ES-I3 (cell line): ENCODE data around the gene ATF1.

Experiments
- H3K36me3 ChIP-seq: 2 replicates; pipeline ENCODE4 v1.6.1; 2013; ENCODE audit warnings: mild to moderate bottlenecking, low read length, control low read depth, moderate library complexity; ENCODE audit not compliant: insufficient read depth
- H3K4me1 ChIP-seq: 2 replicates; pipeline ENCODE4 v1.6.1; 2013; ENCODE audit warnings: mild to moderate bottlenecking, control low read depth, low read length; ENCODE audit not compliant: insufficient read depth
- H3K9ac ChIP-seq: 2 replicates; pipeline ENCODE4 v1.6.1; 2013; ENCODE audit warnings: low read depth, mild to moderate bottlenecking, low read length, moderate library complexity
- H3K9me3 ChIP-seq: 2 replicates; pipeline ENCODE4 v1.6.1; 2013; ENCODE audit warnings: mild to moderate bottlenecking, low read length, moderate library complexity; ENCODE audit not compliant: control insufficient read depth, insufficient read depth

Gene ATF1

DNA sequence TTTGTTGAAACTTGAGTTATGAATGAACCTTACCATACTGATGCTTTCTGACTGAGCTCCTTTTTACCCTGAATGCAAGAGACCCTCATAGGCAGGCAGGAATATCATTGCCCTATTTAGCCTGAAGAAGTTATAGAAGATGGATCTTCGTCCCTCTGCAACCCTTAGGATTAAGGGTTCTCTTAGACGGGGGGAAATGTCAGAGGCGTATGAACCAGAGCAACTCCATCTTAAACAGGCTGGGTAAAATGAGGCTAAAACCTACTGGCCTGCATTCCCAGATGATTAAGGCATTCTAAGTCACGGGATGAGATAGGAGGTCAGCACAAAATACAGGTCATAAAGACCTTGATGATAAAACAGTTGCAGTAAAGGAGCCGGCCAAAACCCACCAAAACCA lies 7.5 kb downstream of the ATF1 start:
- H3K4me1 ChIP-seq: no peaks in the 10 kb centered on the region
- no peaks in the 10 kb centered on the region for H3K36me3 ChIP-seq
- no peak overlapping the region for H3K9ac ChIP-seq
- H3K9me3 ChIP-seq: no peaks in the 10 kb centered on the region; the same call in 1 of the 2 replicates

- no peaks in the 10 kb centered on the region; the same call in 1 of the 2 replicates for H3K9me3 ChIP-seq
- no peak overlapping the region for H3K9ac ChIP-seq
- no peaks in the 10 kb centered on the region for H3K4me1 ChIP-seq
- no peaks in the 10 kb centered on the region for H3K36me3 ChIP-seq
Measured at GRCh38 chr12:50772470-50772869, 8.6 kb downstream of the ATF1 start.

DNA sequence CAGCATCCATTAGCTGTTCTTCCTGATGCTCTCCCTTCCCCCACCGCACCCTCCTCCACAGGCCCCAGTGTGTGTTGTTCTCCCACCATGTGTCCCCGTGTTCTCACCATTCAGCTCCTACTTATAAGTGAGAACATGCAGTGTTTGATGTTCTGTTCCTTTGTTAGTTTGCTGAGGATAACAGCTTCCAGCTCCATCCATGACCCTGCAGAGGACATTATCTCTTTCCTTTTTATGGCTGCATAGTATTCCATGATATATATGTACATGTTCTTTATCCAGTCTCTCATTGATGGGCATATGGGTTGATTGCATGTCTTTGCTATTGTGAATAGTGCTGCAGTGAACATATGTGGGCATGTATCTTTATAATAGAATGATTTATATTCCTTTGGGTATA lies 9.0 kb downstream of the ATF1 start:
- Histone ChIP-seq H3K4me1 (no peaks in the 10 kb centered on the region), H3K36me3 (no peaks in the 10 kb centered on the region), H3K9me3 (no peaks in the 10 kb centered on the region; the same call in 1 of the 2 replicates), H3K9ac (no peak overlapping the region)

GRCh38 chr12:50775251-50775650 lies 11.3 kb downstream of the ATF1 start:
- H3K36me3 ChIP-seq: no peaks in the 10 kb centered on the region
- no peaks in the 10 kb centered on the region for H3K9me3 ChIP-seq
- H3K9ac ChIP-seq: no peak overlapping the region
- no peaks in the 10 kb centered on the region for H3K4me1 ChIP-seq

DNA sequence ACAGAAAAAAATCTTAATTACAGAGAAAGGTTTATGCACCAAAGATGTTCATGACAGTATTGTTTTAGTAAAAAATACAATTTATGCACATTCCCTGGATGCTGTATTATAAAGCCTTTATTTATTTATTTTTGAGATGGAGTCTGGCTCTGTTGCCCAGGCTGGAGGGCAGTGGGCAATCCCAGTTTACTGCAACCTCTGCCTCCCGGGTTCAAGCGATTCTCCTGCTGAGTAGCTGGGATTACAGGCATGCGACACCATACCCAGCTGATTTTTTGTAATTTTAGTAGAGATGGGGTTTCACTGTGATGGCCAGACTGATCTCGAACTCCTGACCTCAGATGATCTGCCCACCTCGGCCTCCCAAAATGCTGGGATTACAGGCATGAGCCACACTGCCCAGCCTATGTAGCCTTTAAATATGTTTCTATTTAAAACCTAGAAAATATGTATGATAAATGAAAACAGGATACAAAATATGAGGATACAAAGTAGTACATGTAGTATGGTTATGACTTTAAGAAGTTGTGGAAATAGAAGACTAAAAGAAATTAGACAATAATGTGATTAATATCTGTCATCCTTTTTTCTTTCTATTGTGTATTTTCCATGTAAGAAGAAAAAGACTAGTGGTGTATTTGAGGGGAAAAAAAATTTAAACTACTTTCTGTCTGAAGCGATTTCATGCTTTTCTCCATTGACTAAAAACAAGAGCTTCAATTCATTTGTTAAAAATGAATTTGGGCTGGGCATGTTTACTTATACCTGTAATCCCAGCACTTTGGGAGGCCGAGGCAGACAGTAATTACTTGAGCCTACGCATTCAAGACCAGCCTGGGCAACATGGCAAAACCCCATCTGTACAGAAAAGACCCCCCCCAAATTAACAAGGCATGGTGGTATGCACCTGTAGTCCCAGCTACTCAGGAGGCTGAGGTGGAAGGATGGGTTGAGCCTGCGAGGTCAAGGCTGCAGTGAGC lies 13.1 kb downstream of the ATF1 start:
- no peaks in the 10 kb centered on the region for H3K4me1 ChIP-seq
- H3K9me3 ChIP-seq: no peaks in the 10 kb centered on the region
- H3K9ac ChIP-seq: no peak overlapping the region
- H3K36me3 ChIP-seq: no peaks in the 10 kb centered on the region; the same call in 1 of the 2 replicates

DNA sequence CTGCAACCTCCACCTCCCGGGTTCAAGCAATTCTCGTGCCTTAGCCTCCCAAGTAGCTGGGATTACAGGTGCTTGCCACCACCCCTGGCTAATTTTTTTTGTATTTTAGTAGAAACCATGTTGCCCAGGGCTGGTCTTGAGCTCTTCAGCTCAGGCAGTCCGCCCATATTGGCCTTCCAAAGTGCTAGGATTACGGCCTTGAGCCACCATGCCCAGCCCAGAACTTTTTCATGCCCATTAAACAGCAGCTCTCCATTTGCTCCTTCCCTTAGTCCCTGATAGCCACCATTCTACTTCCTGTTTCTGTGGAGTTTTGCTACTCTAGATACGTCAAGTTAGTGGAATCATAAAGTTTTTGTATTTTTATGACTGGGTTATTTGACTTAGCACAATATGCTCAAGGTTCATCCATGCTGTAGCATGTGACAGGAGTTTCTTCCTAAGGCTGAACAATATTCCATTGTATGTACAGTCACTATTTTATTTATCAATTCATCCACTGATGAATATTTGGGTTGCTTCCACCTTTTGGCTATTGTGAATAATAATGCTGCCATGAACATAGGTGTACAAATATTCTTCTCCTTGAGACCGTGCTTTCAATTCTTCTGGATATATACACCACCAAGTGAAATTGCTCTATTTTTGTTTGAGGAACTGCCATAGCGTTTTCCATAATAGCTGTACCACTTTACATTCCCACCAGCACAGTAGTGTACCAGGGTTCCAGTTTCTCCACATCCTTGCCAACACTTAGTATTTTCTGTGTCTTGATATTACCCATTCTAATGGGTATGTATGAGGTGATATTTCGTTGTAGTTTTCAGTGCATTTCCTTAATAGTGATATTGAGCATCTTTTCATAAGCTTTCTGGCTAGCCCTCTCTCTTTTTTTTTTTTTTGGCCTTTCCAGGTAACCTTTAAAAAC lies 15.0 kb downstream of the ATF1 start:
- Histone ChIP-seq H3K36me3 (no peaks in the 10 kb centered on the region; the same call in 1 of the 2 replicates), H3K9ac (no peak overlapping the region), H3K9me3 (no peaks in the 10 kb centered on the region), H3K4me1 (no peaks in the 10 kb centered on the region)

- no peak overlapping the region for H3K9ac ChIP-seq
- no peaks in the 10 kb centered on the region for H3K4me1 ChIP-seq
- H3K9me3 ChIP-seq: no peaks in the 10 kb centered on the region
- no peaks in the 10 kb centered on the region; the same call in 1 of the 2 replicates for H3K36me3 ChIP-seq
Measured at GRCh38 chr12:50780013-50780412, 16.1 kb downstream of the ATF1 start.

DNA sequence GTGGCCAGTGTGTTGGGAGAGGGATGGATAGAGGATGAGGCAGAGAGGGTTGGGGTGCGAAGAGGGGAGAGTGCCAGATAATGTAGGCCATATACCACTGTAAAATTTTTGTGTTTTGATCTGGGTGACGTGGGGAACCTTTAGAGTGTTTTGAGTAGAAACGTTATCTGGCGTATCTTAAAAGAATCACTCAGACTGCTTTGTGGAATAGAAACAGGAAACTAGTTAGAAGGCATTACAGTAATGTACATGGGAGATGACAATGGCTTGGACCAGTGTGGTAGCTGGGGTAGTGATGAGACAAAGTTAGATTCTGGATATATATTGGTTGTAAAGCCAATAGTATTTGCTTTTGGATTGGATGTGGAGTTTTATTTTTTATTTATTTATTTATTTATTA lies 20.6 kb downstream of the ATF1 start:
- H3K36me3 ChIP-seq: no peaks in the 10 kb centered on the region; the same call in 1 of the 2 replicates
- peaks cover 4% of the 10 kb centered on the region; the same call in 1 of the 2 replicates for H3K9me3 ChIP-seq
- H3K4me1 ChIP-seq: peaks cover 5% of the 10 kb centered on the region; the same call in 1 of the 2 replicates
- H3K9ac ChIP-seq: no peak overlapping the region

DNA sequence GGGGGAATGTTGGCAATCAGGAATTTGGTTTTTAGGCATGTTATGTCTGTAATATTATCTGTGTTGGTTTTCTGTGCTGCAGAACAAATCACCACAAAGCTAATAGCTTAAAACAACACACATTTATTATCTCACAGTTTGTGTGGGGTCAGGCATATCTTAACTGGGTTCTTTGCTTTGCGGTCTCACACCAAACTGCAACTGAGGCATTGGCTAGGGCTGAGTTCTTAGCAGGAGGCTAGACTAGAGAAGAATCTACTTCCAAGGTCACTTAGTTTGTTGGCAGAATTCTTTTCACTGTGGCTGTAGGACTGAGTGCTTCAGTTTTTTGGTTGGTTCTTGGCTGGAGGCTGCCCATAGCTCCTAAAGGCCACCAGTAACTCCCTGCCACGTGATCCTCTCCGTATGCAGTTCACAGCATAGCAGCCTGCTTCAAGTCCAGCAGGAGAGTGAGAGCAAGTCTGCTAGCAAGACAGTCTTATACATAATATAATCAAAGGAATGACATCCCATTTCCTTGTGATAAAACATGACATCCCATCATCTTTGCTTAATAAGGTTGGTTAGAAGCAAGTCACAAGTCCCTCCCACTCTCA lies 21.6 kb downstream of the ATF1 start:
- H3K9me3 ChIP-seq: peaks cover 4% of the 10 kb centered on the region; the same call in 1 of the 2 replicates
- H3K4me1 ChIP-seq: peaks cover 5% of the 10 kb centered on the region; the same call in 1 of the 2 replicates
- no peaks in the 10 kb centered on the region; the same call in 1 of the 2 replicates for H3K36me3 ChIP-seq
- H3K9ac ChIP-seq: no peak overlapping the region

DNA sequence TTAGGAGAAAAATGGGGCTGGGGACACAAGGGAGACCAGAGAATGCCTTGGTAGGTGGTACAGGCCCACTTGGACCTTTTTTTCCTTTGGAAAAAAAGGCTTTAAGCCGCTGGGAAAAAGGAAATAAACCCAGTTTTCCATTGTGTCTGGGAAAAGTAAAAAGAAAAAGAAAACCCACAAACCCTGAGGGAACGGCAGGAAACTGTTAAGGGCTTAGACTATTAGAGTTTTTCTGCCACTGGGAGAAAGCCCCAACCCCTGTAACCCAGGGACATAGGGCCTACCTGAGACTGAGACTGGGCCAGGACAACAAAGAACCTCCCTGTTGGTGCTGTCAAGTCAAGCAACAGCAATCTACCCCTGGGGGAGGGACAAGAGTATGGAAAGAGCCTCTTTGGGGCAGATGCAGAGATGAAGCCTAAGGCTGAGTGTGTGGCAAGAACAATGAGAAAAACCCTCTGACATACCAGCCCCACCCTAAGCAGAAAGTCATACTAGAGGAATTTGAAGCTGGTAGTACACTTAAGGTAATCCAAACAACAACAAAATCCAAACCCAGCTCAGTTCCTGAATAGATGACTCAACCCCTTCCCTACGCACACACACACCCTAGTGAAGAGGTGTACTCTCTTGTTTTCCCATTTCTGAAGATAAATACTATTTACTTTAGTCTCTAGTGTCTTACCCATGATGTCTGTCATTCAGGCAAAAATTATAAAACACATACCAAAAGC lies 22.8 kb downstream of the ATF1 start:
- Histone ChIP-seq H3K4me1 (peaks cover 5% of the 10 kb centered on the region; the same call in 1 of the 2 replicates), H3K36me3 (no peaks in the 10 kb centered on the region; the same call in 1 of the 2 replicates), H3K9me3 (peaks cover 4% of the 10 kb centered on the region; the same call in 1 of the 2 replicates), H3K9ac (no peak overlapping the region)

DNA sequence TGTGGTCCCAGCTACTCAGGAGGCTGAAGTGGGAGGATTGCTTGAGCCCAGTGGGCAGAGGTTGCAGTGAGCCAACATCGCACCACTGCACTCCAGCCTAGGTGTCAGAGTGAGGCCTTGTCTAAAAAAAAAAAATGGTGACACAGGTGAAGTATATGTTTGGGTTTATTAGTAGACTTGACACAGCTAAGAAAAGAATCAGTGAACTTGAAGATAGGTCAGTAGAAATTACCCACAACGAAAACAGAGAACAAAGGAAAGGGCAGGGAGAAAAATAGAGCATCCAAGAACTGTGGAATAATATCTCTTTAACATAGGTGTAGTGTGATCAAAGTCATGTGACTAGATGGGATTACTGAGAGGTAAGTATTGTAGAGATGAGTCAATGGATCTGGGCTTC lies 23.7 kb downstream of the ATF1 start:
- H3K9me3 ChIP-seq: peaks cover 4% of the 10 kb centered on the region; the same call in 1 of the 2 replicates
- no peaks in the 10 kb centered on the region for H3K36me3 ChIP-seq
- no peak overlapping the region for H3K9ac ChIP-seq
- H3K4me1 ChIP-seq: peaks cover 5% of the 10 kb centered on the region; the same call in 1 of the 2 replicates

DNA sequence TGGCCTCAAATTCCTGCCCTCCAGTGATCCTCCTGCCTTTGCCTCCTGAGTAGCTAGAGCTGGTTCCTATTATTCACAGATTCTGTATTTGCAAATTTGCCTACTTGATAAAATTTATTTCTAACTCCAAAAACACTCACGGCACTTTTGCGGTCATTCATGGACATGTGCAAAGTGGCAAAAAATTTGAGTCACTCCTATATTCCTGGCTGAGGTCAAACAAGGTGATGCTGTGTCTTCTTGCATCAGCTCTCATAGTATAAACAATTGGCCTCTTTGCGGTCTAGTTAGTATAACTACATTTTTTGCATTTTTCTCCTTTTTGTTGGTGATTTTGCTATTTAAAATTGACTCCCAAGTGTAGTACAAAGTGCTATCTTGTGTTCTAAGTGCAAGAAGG lies 24.7 kb downstream of the ATF1 start:
- H3K4me1 ChIP-seq: peaks cover 5% of the 10 kb centered on the region; the same call in 1 of the 2 replicates

DNA sequence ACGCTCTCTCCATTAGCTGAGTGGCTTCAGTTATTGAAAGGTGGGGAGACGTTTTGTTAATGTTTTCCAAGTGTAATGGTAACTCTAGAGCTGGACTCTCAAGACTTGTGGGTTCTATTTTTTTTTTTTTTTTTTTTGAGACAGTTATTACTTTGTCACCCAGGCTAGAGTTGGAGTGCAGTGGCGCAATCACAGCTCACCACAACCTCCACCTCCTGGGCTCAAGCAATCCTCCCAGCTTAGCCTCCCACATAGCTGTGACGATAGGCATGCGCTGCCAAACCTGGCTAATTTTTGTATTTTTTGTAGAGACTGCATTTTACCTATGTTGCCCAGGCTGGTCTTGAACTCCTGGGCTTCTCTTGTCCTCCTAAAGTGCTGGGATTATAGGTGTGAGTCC lies 26.2 kb downstream of the ATF1 start:
- H3K36me3 ChIP-seq: no peaks in the 10 kb centered on the region
- H3K4me1 ChIP-seq: peaks cover 5% of the 10 kb centered on the region; the same call in 1 of the 2 replicates
- no peak overlapping the region for H3K9ac ChIP-seq
- peaks cover 4% of the 10 kb centered on the region; the same call in 1 of the 2 replicates for H3K9me3 ChIP-seq

More for the DNA sequence above, 24.7 kb downstream of the ATF1 start:
- Histone ChIP-seq H3K36me3 (no peaks in the 10 kb centered on the region), H3K9ac (no peak overlapping the region), H3K9me3 (peaks cover 4% of the 10 kb centered on the region; the same call in 1 of the 2 replicates)
